ENCODE results near the gene EXOSC7.

EXOSC7 gene

DNA sequence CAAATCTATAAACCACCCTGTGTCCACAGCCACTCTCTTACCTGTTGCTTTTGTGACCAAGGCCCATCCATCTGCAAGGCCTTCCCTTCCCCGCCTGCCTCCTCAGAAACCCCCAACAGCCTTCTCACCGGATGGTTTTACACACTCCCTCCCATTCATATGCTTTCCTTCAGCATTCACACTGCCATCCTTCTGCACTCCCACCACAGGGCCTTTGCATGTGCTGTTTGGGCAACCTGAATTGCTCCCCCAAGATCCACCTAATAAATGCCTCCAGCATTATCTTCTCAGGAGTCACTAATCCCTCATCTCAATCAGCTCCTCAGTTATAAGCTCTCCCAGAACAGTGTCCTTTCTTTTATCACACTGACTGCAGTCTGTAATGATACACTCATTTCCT is 56.1 kb downstream of the EXOSC7 start:
- Histone ChIP-seq H3K9me3 (ENCODE audit: insufficient read depth, low read length) (no peaks in the 10 kb centered on the region), H4K20me1 (ENCODE audit: low read depth, low read length) (no peaks in the 10 kb centered on the region), H3F3A (ENCODE audit: insufficient read depth) (no peaks in the 10 kb centered on the region), H3K4me3 (ENCODE audit: insufficient read depth, low read length, poor library complexity, severe bottlenecking) (no peak overlapping the region), H3K27ac (ENCODE audit: low read depth, low read length) (no peak overlapping the region), H3K36me3 (ENCODE audit: low read length) (no peaks in the 10 kb centered on the region), H3K4me2 (ENCODE audit: low read depth, low read length, poor library complexity, severe bottlenecking) (no peak overlapping the region), H3K9me2 (replicated peaks; ENCODE audit: insufficient read depth, low read length) (no peaks in the 10 kb centered on the region), H3K27me3 (ENCODE audit: low read length) (no peaks in the 10 kb centered on the region), H2AFZ (ENCODE audit: low read depth, low read length, severe bottlenecking) (no peak overlapping the region), H3K9ac (ENCODE audit: low read length) (no peak overlapping the region), H3K79me2 (ENCODE audit: insufficient read depth, low read length) (no peaks in the 10 kb centered on the region)
- TF ChIP-seq, protein P1, sequence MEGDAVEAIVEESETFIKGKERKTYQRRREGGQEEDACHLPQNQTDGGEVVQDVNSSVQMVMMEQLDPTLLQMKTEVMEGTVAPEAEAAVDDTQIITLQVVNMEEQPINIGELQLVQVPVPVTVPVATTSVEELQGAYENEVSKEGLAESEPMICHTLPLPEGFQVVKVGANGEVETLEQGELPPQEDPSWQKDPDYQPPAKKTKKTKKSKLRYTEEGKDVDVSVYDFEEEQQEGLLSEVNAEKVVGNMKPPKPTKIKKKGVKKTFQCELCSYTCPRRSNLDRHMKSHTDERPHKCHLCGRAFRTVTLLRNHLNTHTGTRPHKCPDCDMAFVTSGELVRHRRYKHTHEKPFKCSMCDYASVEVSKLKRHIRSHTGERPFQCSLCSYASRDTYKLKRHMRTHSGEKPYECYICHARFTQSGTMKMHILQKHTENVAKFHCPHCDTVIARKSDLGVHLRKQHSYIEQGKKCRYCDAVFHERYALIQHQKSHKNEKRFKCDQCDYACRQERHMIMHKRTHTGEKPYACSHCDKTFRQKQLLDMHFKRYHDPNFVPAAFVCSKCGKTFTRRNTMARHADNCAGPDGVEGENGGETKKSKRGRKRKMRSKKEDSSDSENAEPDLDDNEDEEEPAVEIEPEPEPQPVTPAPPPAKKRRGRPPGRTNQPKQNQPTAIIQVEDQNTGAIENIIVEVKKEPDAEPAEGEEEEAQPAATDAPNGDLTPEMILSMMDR (IDR thresholded peaks at IDR 0.05; ENCODE audit: insufficient read depth, low read length, poor library complexity, severe bottlenecking) = no peak
- TF ChIP-seq EZH2phosphoT487 (conservative IDR thresholded peaks at IDR 0.05; ENCODE audit: low read length) = no peak

DNA sequence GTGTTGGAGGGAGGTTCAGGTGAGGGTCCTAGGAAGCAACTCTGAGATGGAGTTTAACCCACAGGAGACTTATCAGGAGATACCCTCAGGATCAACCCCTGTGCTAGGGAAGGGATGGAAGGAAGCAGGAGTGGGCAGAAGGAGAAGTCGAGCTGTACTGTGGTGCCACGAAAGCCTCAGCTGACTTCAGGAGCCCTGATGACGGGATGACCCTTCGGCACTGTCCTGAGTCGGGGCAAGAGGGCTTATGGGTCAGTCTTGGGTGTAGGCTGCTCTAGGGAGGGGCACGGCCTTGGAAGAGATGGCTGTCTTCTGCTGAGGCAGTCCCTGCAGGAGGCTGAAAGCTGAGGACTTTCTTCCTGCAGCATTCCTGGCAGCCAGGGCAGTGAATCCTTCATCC is 57.7 kb downstream of the EXOSC7 start:
- Histone ChIP-seq H3K27me3 (ENCODE audit: low read length) (no peaks in the 10 kb centered on the region), H3K9ac (ENCODE audit: low read length) (no peak overlapping the region), H3K27ac (ENCODE audit: low read depth, low read length) (no peak overlapping the region), H3K4me2 (ENCODE audit: low read depth, low read length, poor library complexity, severe bottlenecking) (no peak overlapping the region), H3K36me3 (ENCODE audit: low read length) (no peaks in the 10 kb centered on the region), H4K20me1 (ENCODE audit: low read depth, low read length) (no peaks in the 10 kb centered on the region), H3K79me2 (ENCODE audit: insufficient read depth, low read length) (no peaks in the 10 kb centered on the region), H3K9me2 (replicated peaks; ENCODE audit: insufficient read depth, low read length) (no peaks in the 10 kb centered on the region), H3K4me3 (ENCODE audit: insufficient read depth, low read length, poor library complexity, severe bottlenecking) (no peak overlapping the region), H3F3A (ENCODE audit: insufficient read depth) (no peaks in the 10 kb centered on the region), H2AFZ (ENCODE audit: low read depth, low read length, severe bottlenecking) (no peak overlapping the region), H3K9me3 (ENCODE audit: insufficient read depth, low read length) (no peaks in the 10 kb centered on the region)
- no peak for TF ChIP-seq EZH2phosphoT487 (conservative IDR thresholded peaks at IDR 0.05; ENCODE audit: low read length)
- TF ChIP-seq, protein P1 (IDR thresholded peaks at IDR 0.05; ENCODE audit: insufficient read depth, low read length, poor library complexity, severe bottlenecking) = no peak

DNA sequence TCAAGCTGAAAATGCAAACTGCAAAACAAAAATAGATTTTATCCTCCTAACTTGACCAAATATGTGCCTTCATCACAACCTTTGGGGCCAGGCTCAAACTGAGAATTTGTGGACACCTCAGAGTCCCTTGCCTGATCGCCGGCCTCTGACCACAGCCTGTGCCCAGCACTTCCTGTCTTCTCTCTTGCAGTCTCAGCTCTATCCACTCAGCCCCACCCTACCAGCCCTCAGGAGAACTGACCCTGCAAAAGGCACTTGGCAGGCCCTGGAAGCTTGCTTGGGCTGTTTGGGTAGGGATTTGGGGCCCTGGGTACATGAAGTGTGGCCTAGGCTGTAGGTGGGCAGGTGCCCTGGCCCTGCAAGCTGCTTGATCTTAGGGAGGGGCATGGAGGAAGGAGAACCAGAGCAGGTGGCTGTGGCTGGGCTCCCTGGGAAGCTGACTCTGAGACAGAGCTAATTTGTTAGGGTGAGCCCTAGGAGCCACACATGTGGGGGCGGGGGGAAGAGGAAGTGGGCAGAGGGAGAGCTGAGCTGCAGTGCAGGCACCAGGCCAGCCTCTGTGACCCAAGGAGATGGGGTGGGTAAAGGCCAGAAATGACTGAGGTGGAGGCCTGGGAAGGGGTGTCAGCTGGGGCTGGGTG is 58.7 kb downstream of the EXOSC7 start:
- no peak for TF ChIP-seq EZH2phosphoT487 (conservative IDR thresholded peaks at IDR 0.05; ENCODE audit: low read length)
- TF ChIP-seq, protein P1 (IDR thresholded peaks at IDR 0.05; ENCODE audit: insufficient read depth, low read length, poor library complexity, severe bottlenecking) = no peak
- no peaks in the 10 kb centered on the region for H3K9me2 ChIP-seq (replicated peaks; ENCODE audit: insufficient read depth, low read length)
- no peak overlapping the region for H3K4me3 ChIP-seq (ENCODE audit: insufficient read depth, low read length, poor library complexity, severe bottlenecking)
- H3K9ac ChIP-seq (ENCODE audit: low read length) = no peak overlapping the region
- no peaks in the 10 kb centered on the region for H4K20me1 ChIP-seq (ENCODE audit: low read depth, low read length)
- H3K27ac ChIP-seq (ENCODE audit: low read depth, low read length) = no peak overlapping the region
- no peaks in the 10 kb centered on the region for H3F3A ChIP-seq (ENCODE audit: insufficient read depth)
- H3K36me3 ChIP-seq (ENCODE audit: low read length) = no peaks in the 10 kb centered on the region
- no peaks in the 10 kb centered on the region for H3K79me2 ChIP-seq (ENCODE audit: insufficient read depth, low read length)
- no peak overlapping the region for H3K4me2 ChIP-seq (ENCODE audit: low read depth, low read length, poor library complexity, severe bottlenecking)
- H3K27me3 ChIP-seq (ENCODE audit: low read length) = no peaks in the 10 kb centered on the region
- no peaks in the 10 kb centered on the region for H3K9me3 ChIP-seq (ENCODE audit: insufficient read depth, low read length)
- no peak overlapping the region for H2AFZ ChIP-seq (ENCODE audit: low read depth, low read length, severe bottlenecking)

All from SU-DHL-6 (cell line).